NCI-H187 (cell line): Measurements from ENCODE around the gene JAKMIP1.

Source experiments
- DNase-seq, 2 experiments: peaks; one replicate each; lab custom pipeline; 2025; lab: John Stamatoyannopoulos, UW

The JAKMIP1 gene

GRCh38 chr4:6200011-6200921, at the start of gene JAKMIP1:
Gene JAKMIP1, minus strand, starts transcription at chr4:6200549. Its CDS starts 87,699 bp downstream, at chr4:6112850.
- DNase-seq: peak; percentile 52 to 78

DNA sequence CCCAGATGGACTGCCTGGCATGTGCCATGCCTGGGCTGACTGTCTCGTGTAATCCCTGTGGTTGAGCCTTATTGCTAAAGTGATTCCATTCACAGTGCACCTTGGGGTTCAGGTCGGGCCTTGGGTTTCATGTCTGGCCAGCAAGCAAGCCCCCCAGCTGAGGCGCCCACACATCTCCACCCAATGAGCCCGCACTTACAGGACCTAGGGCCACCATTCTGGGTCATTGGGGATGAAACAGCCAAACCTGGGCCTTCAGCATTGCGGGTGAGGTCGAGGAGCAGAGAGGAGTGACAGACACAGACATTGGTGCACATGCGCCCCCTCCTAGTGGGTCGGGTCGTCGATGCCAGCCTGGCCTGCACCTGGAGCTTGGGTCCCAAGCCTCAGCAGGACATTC, 48.0 kb upstream of the JAKMIP1 start:
- DNase-seq: no peak

DNA sequence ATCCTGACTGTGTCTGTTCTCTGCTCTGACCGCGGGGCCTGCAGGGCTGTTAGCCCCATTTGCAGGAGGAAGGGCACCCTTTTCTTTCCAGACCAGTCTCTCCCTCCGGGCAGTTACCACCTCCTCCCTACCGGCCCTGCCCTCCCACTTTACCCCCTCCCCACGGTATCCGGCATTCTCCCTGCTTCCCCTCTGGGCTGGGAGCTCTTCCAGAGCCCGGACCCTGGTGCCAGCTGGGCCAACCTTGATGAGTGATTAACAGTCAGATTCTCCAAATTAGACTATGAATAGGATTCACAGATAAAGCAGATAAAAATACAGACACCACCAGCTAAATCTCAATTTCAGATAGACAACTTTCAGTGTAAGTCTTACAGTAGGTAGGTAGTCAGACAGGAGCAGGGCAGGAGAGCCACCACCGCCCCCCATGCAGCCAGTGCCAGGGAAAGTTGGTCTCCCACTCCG, 45.9 kb upstream of the JAKMIP1 start:
- no peak for DNase-seq

DNA sequence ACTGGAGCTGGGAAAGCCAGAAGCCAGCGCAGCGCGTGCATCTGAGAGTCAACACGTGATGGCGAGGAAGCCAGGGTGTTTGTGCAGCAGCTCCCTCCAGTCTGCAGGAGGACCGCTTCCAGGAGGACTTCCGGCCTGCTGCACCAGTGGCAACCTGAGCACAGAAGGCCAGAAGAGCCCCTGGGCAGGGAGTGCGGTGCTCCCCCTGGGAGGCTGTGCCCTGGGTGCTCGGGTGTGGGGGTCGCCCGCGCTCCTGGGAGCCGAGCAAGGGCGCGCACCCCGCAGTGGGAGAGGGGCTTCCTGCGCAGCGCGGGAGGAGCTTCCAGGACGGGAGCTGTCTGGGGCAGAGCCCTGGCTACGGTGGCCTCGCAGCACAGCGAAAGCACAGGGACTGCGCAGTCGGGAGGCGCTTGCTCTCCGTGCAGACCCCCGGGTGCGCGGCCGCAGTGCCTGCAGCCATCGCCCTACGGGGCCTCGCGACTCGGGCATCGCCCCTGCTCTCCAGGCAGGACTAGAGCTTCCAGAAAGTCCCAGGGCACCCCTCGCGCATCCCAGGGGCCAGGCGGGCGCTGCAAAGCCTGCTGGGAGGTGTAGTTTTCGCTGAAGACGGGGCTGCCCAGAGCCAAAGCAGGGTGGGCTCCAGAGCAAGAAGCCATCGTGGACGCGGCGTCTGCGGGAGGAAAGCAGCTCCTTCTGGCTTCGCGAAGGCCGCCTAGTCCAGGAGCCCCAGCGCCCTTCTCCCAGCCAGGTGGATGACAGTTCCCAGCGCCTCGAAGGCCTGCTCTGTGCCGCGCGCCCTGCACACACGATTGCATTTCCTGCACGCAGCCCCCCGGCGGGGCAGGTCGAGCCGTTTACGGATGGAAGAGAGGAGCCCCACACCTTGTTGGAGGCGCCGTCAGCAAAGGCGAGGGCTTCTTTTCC, 45.2 kb upstream of the JAKMIP1 start:
- no peak for DNase-seq

GRCh38 chr4:6242271-6243029, 42.1 kb upstream of the JAKMIP1 start:
- DNase-seq: no peak

GRCh38 chr4:6241062-6241845, 40.9 kb upstream of the JAKMIP1 start:
- no peak for DNase-seq

- no peak for DNase-seq
These were observed 39.6 kb upstream of the JAKMIP1 start for GRCh38 chr4:6239968-6240367.

DNA sequence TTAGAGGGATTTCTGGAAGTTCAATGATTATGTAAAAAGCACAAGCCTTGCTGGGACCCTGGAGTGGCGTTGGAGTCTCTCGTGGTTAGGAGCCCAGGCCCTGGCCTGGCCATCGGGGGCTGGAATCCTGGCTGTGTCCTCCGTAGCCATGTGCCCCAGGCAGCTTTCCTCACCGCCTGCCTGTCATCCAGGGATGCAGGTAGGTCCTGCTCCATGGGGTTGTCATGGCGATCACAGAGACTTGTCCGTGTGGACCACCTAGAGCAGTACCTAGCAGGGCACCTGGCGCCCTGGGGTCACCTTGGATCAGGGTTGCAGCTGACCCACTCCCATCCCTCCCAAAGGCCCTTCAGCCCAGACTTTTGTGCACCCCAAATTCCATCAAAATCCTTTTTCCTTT, 39.1 kb upstream of the JAKMIP1 start:
- no peak for DNase-seq

- no peak for DNase-seq
These were observed 36.6 kb upstream of the JAKMIP1 start for GRCh38 chr4:6236816-6237390.

GRCh38 chr4:6235901-6236640, 35.7 kb upstream of the JAKMIP1 start:
- DNase-seq: no peak

DNA sequence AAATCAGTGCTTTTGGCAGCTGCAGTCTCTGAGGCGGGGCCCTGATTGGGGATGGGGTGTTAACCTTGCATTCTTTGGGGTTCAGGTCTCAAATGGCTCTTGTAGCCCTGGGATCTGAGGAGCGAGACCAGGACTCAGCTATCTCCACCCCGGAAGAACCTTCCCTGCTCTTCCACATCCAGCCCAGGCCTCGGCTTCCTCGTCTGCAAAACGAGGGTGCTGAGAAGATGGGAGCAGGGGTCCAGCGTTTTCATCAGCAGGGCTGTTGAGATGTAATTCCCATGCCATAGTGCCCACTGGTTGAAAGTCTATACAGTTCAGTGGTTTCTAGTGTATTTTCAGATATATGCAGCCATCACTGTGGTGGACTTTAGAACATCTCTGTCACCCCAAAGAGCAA, 34.7 kb upstream of the JAKMIP1 start:
- no peak for DNase-seq

DNA sequence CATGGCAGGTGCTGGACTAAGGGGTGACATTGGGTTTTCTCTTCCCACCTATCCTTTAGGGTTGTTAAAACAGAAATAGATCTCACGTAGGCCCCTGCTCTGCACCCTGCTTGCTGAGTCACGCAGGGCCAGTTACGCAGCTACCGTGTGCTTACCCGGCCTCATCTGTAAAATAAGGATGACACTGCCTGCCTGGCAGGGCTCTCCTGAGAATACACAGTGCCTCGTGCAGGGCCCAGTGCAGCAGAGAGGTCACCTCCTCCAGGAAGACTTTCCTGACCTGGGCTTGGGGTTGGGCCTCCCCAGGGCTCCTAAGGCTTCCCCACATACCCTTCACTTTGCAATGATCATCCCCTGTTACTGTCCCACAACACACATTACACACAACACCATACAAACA, 33.6 kb upstream of the JAKMIP1 start:
- no peak for DNase-seq

- DNase-seq: no peak
These were observed 32.8 kb upstream of the JAKMIP1 start for GRCh38 chr4:6232836-6233785.

DNA sequence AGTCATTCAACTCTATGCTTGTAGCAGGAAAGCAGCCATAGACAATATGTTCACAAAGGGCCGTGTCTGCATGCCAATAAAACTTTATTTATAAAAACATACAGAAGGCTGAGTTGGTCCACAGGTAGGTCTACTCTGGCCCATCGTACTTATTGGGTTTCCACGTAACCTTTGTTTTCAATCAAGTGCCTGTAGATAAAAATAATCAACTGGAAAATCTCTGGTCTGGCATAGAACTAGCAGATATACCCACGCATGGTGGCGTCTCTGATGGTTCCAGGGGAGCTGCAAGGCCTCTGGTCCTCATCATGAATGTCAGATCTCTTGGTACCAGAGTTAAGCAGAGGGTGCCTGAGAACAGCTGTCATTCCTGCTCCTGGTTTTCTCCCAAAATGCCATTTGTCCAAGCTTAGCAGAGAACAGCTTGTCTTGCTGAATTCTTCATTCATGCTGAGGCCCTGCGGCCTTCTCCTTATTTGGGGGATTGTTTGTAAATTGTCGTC, 31.4 kb upstream of the JAKMIP1 start:
- no peak for DNase-seq

DNA sequence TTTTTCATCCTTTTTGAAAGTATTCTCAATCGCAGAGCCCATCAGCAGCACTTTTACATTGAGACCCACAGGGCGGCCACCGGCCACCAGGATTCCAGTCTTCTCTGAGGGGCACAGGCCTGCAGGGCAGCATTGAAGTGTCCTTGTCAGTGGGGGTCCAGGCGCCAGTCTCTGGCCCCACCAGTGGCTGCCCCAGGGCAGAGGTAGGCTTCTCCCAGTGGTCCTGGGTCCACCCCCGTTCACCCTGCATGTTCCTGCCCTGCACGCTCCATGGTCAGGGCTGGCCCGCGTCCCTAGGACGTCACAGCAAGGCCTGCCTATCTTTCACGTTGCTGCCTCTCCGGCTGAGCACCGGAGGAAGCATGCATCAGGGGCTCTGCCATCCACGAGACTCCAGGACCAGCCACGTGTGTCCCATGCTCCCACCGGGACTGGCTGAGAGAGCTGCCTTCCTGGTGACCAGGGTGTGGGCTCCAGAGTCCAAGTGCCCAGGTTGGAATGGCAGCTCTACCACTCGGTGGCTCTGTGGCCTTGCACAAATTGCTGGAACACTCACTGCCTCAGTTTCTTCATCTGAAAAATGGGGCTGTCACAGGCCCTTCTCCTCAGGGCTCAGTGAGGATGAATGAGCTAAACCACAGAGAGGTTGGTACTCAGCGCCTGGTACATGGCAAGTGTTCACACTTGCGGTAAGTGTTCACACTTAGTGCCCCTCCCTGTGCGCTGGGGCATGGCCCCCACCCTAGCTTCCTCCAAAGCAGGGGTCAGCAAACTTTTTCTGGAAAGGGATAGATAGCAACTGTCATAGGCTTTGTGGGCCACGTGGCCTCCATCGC, 30.7 kb upstream of the JAKMIP1 start:
- DNase-seq: no peak

- no peak for DNase-seq
These were observed 30.1 kb upstream of the JAKMIP1 start for GRCh38 chr4:6230502-6230785.

GRCh38 chr4:6229671-6230501, 29.5 kb upstream of the JAKMIP1 start:
- DNase-seq: no peak
